ENCODE data around the gene TPX2. TPM values are rescaled to one million over a fixed set of nuclear protein-coding genes. Genes with fewer than 3 reads are reported as not detected.

TPX2 gene
- total and polyA plus RNA-seq, 5 experiments from 2014 or later: 0.16 to 0.50 (median 0.26) TPM; not detected in 1

- POLR2A ChIA-PET: no interaction called here
- no peak overlapping the region for H3K27ac Mint-ChIP-seq
- ATAC-seq (no peak), DNase-seq (no peak)
- H3K27me3 Mint-ChIP-seq: no peaks in the 10 kb centered on the region
- no peaks in the 10 kb centered on the region for H3K36me3 Mint-ChIP-seq
- H3K4me1 Mint-ChIP-seq: no peaks in the 10 kb centered on the region
- H3K4me3 Mint-ChIP-seq: no peak overlapping the region
- no peaks in the 10 kb centered on the region for H3K9me3 Mint-ChIP-seq
Measured at GRCh38 chr20:31758991-31759390, 19.9 kb downstream of the TPX2 start.

DNA sequence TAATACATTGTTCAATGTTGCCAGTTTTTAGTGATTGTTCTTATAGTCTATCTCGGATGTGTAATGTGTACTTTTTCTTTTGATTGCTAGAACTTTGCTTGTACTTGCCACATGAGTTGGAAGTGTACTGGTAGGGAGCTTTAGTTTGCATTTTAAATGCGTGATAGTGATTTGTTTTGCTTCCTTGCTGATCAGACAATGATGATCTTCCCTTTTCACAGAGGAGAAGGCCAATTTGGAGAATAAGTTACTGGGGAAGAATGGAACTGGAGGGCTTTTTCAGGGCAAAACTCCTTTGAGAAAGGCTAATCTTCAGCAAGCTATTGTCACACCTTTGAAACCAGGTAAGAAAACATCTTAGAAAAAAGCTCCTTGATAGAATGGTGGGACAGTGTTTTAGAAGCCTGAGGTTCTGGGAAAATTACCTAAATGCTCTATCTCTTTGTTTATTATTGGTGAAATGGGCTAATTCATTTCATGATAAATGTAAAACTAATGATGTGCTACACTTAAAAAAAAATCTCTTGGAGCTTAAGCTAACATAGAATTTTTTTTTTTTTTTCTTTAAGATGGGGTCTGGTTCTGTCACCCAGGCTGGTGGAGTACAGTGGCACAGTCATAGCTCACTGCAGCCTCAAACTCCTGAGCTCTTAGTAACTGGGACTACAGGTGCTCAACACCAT lies 20.9 kb downstream of the TPX2 start:
- POLR2A ChIA-PET: no interaction called here
- no peaks in the 10 kb centered on the region for H3K36me3 Mint-ChIP-seq

GRCh38 chr20:31760519-31761240 lies 21.6 kb downstream of the TPX2 start:
- H3K27ac Mint-ChIP-seq: no peak overlapping the region
- H3K4me1 Mint-ChIP-seq: no peaks in the 10 kb centered on the region
- no peaks in the 10 kb centered on the region for H3K36me3 Mint-ChIP-seq
- no peak for DNase-seq
- ATAC-seq: no peak
- H3K27me3 Mint-ChIP-seq: no peaks in the 10 kb centered on the region
- POLR2A ChIA-PET: no interaction called here
- H3K9me3 Mint-ChIP-seq: no peaks in the 10 kb centered on the region
- no peak overlapping the region for H3K4me3 Mint-ChIP-seq

More for the DNA sequence above, 20.9 kb downstream of the TPX2 start:
- DNase-seq (no peak), ATAC-seq (no peak)
- Mint-ChIP-seq H3K9me3 (no peaks in the 10 kb centered on the region), H3K27me3 (no peaks in the 10 kb centered on the region), H3K27ac (peak overlapping the region in 1 of 10 donors; percentile 4), H3K4me3 (no peak overlapping the region), H3K4me1 (no peaks in the 10 kb centered on the region)

DNA sequence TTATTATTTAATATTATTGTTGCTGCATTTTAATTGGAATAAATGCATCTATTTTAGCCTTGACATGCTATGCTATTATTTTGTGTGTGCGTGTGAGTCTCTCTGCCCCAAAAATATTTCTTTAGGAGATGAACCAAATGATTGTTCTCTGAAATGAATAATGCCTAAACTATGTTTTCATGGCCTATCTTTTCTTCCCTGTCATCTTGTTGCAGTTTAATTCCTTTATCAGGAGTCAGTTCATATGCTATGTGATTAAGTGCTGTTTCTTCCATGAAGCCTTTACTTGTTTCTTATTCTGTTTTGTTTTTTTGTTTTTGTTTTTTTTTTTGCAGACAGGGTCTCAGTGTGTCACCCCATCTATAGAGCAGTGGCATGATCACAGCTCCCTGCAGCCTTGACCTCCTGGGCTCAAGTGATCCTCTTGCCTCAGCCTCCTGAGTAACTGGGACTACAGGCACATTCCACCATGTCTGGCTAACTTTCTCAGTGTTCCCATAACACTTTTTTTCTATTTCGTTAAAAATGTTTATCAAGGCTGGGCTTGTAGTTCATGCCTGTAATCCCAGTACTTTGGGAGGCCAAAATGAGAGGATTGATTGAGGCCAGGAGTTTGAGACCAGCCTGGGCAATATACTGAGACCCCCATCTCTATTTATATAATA lies 25.7 kb downstream of the TPX2 start:
- POLR2A ChIA-PET: no interaction called here
- Mint-ChIP-seq H3K36me3 (no peaks in the 10 kb centered on the region), H3K4me3 (no peak overlapping the region), H3K4me1 (no peaks in the 10 kb centered on the region), H3K27me3 (no peaks in the 10 kb centered on the region), H3K27ac (no peak overlapping the region), H3K9me3 (no peaks in the 10 kb centered on the region)
- no peak for DNase-seq
- ATAC-seq: no peak

GRCh38 chr20:31767805-31768204 lies 28.7 kb downstream of the TPX2 start:
- Mint-ChIP-seq H3K36me3 (no peaks in the 10 kb centered on the region), H3K27me3 (no peaks in the 10 kb centered on the region), H3K4me1 (peaks cover 0 to 3% (median 0%) of the 10 kb centered on the region in 4 donors), H3K27ac (no peak overlapping the region), H3K9me3 (no peaks in the 10 kb centered on the region), H3K4me3 (no peak overlapping the region)
- POLR2A ChIA-PET: no interaction called here
- no peak for DNase-seq
- no peak for ATAC-seq

DNA sequence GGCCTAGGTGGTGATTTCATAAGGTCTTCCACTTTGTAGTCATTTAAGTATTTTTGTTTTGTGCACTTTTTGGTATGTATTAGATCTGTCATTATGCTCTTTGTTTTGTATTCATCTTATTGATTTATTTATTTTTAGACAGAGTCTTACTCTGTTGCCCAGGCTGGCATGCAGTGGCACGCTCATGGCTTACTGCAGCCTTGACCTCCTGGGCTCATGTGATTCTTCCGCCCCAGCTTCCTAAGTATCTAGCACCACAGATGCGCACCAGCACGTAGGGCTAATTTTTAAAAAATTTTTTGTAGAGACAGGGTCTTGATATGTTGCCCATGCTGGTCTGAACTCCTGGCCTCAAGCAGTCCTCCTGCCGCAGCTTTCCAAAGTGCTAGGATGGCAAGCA lies 30.6 kb downstream of the TPX2 start:
- Mint-ChIP-seq H3K27me3 (no peaks in the 10 kb centered on the region), H3K4me3 (no peak overlapping the region), H3K36me3 (no peaks in the 10 kb centered on the region), H3K9me3 (no peaks in the 10 kb centered on the region), H3K4me1 (peaks cover 0 to 3% (median 0%) of the 10 kb centered on the region in 4 donors), H3K27ac (no peak overlapping the region)
- DNase-seq (no peak), ATAC-seq (no peak)
- POLR2A ChIA-PET: interaction anchor here (0.5 kb wide), 1 partner anchor 367 kb away, joined by 3 read pairs; no protein-coding TSS in a partner anchor

- Mint-ChIP-seq H3K36me3 (no peaks in the 10 kb centered on the region), H3K27me3 (no peaks in the 10 kb centered on the region), H3K4me3 (peak overlapping the region in 1 of 10 donors; percentile 26), H3K4me1 (peaks cover 0 to 3% (median 0%) of the 10 kb centered on the region in 4 donors), H3K27ac (no peak overlapping the region), H3K9me3 (no peaks in the 10 kb centered on the region)
- DNase-seq (no peak), ATAC-seq (no peak)
- POLR2A ChIA-PET: no interaction called here
Measured at GRCh38 chr20:31770243-31770642, 31.2 kb downstream of the TPX2 start.

GRCh38 chr20:31774408-31774807 lies 35.3 kb downstream of the TPX2 start:
- H3K9me3 Mint-ChIP-seq: no peaks in the 10 kb centered on the region
- no peak overlapping the region for H3K27ac Mint-ChIP-seq
- ATAC-seq: no peak
- peaks cover 0 to 3% (median 0%) of the 10 kb centered on the region in 4 donors for H3K4me1 Mint-ChIP-seq
- H3K36me3 Mint-ChIP-seq: no peaks in the 10 kb centered on the region
- POLR2A ChIA-PET: no interaction called here
- no peak overlapping the region for H3K4me3 Mint-ChIP-seq
- H3K27me3 Mint-ChIP-seq: no peaks in the 10 kb centered on the region
- DNase-seq: no peak

DNA sequence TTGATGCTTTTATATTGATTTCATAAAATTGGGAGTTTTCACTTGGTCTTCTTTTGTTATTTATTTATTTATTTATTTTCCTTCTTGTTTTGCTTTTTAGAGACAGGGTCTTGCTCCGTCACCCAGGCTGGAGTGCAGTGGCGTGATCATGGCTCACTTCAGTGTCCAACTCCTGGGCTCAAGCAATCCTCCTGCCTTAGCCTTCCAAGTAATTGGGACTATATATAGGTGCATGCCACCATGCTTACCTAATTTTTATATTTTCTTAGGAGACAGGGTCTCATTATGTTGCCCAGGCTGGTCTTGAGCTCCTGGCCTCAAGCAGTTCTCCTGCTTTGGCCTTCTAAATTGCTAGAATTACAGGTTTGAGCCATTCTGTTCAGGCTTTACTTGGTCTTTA lies 41.7 kb downstream of the TPX2 start:
- H3K27me3 Mint-ChIP-seq: no peaks in the 10 kb centered on the region
- no peaks in the 10 kb centered on the region for H3K36me3 Mint-ChIP-seq
- POLR2A ChIA-PET: no interaction called here
- H3K4me1 Mint-ChIP-seq: no peaks in the 10 kb centered on the region
- no peak overlapping the region for H3K27ac Mint-ChIP-seq
- ATAC-seq (no peak), DNase-seq (no peak)
- H3K9me3 Mint-ChIP-seq: no peaks in the 10 kb centered on the region
- H3K4me3 Mint-ChIP-seq: no peak overlapping the region

DNA sequence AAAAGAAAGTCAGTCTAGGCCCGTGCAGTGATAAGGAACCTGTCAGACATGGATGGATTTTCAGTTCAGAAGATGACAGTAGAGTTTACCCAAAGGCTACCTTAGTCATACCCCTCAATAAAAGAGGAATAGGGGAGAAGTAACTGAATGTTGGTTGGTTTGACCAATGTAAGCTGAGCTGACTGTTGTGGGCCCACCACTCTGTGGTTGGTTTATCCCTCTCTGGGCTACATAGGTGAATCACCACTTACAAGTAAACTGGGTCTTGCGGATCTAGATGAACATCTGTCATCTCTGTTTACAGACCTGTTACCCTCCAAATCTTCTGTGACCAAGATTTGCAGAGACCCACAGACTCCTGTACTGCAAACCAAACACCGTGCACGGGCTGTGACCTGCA lies 42.9 kb downstream of the TPX2 start:
- H3K9me3 Mint-ChIP-seq: no peaks in the 10 kb centered on the region
- POLR2A ChIA-PET: no interaction called here
- H3K27me3 Mint-ChIP-seq: no peaks in the 10 kb centered on the region
- no peaks in the 10 kb centered on the region for H3K36me3 Mint-ChIP-seq
- ATAC-seq (no peak), DNase-seq (no peak)
- H3K27ac Mint-ChIP-seq: no peak overlapping the region
- no peak overlapping the region for H3K4me3 Mint-ChIP-seq
- H3K4me1 Mint-ChIP-seq: no peaks in the 10 kb centered on the region

GRCh38 chr20:31784354-31785044 lies 45.4 kb downstream of the TPX2 start:
- Mint-ChIP-seq H3K36me3 (no peaks in the 10 kb centered on the region), H3K9me3 (no peaks in the 10 kb centered on the region), H3K27me3 (no peaks in the 10 kb centered on the region)

GRCh38 chr20:31785089-31785488 lies 46.0 kb downstream of the TPX2 start:
- no peak overlapping the region for H3K4me3 Mint-ChIP-seq
- no peaks in the 10 kb centered on the region for H3K4me1 Mint-ChIP-seq
- H3K27ac Mint-ChIP-seq: no peak overlapping the region
- no peaks in the 10 kb centered on the region for H3K9me3 Mint-ChIP-seq
- POLR2A ChIA-PET: no interaction called here
- no peaks in the 10 kb centered on the region for H3K36me3 Mint-ChIP-seq
- ATAC-seq: no peak
- no peaks in the 10 kb centered on the region for H3K27me3 Mint-ChIP-seq
- no peak for DNase-seq

More at GRCh38 chr20:31784354-31785044, 45.4 kb downstream of the TPX2 start:
- Mint-ChIP-seq H3K4me3 (no peak overlapping the region), H3K27ac (no peak overlapping the region), H3K4me1 (no peaks in the 10 kb centered on the region)
- POLR2A ChIA-PET: no interaction called here
- ATAC-seq (no peak), DNase-seq (no peak)

DNA sequence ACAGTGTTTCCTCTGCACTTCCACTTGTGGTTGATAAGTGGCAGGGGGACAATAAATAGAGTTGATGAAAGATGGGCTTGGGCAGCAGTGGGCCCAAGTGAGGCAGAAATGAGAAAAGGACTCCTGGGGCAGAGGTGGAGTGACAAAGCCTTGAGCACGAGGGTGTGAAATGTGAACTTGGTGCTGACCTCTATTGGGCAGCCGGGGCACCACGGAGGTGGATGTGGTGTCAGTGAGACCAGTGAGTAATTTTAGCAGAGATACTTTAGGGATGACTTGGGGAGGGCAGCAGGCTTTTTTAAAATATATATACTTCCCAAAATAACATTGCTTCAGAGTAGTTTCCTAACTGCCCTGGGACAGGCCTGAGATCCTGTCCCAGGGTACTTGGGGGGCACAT lies 49.5 kb downstream of the TPX2 start:
- H3K9me3 Mint-ChIP-seq: no peaks in the 10 kb centered on the region
- no peak overlapping the region for H3K27ac Mint-ChIP-seq
- H3K4me1 Mint-ChIP-seq: no peaks in the 10 kb centered on the region
- no peak for DNase-seq
- H3K4me3 Mint-ChIP-seq: no peak overlapping the region
- H3K27me3 Mint-ChIP-seq: no peaks in the 10 kb centered on the region
- no peaks in the 10 kb centered on the region for H3K36me3 Mint-ChIP-seq
- POLR2A ChIA-PET: no interaction called here
- no peak for ATAC-seq

All from naive thymus-derived CD8-positive, alpha-beta T cell (primary cell).